Astrocyte of the hippocampus (primary cell): ENCODE results near the gene CKS1B.

Source experiments
- DNase-seq: peaks from one replicate; pipeline ENCODE4 v3.0.0; 2011; ENCODE audit warnings: low read depth, low spot score

CKS1B gene

DNA sequence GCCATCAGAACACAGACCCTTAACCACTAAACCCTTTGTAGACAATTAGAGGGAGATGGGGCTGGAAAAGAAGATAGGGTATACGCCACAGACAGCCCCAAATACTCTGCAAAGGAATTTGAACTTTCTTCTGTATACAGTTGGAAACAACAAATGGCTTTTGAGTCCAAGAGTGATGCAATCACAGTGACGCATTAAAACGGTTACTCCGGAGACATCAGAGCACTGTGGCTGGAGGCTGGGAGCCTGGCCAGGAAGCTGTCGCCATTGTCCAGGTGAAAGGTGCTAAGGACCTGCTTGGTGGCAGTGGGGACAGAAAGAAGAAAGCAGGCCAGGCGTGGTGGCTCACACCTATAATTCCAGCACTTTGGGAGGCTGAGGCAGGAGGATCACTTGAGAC lies 12.8 kb downstream of the CKS1B start:
- DNase-seq = no peak

DNA sequence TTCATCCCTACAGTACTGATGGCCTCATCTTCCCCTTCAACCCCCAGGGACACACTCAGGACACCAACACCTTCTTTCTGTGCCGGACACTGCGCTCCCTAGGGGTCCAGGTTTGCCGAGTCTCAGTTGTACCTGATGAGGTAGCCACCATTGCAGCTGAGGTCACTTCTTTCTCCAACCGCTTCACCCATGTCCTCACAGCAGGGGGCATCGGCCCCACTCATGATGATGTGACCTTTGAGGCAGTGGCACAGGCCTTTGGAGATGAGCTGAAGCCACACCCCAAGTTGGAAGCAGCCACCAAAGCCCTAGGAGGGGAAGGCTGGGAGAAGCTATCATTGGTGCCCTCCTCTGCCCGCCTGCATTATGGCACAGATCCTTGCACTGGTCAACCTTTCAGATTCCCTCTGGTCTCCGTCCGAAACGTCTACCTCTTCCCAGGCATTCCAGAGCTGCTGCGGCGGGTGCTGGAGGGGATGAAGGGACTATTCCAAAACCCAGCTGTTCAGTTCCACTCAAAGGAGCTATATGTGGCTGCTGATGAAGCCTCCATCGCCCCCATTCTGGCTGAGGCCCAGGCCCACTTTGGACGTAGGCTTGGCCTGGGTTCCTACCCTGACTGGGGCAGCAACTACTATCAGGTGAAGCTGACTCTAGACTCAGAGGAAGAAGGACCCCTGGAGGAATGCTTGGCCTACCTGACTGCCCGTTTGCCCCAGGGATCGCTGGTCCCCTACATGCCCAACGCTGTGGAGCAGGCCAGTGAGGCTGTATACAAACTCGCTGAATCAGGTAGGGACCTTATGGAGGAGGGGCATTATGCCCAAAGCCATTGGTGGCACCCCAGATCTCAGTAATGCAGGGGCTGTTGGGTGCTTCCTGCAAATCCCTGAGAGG lies 13.8 kb downstream of the CKS1B start:
- DNase-seq = no peak

DNA sequence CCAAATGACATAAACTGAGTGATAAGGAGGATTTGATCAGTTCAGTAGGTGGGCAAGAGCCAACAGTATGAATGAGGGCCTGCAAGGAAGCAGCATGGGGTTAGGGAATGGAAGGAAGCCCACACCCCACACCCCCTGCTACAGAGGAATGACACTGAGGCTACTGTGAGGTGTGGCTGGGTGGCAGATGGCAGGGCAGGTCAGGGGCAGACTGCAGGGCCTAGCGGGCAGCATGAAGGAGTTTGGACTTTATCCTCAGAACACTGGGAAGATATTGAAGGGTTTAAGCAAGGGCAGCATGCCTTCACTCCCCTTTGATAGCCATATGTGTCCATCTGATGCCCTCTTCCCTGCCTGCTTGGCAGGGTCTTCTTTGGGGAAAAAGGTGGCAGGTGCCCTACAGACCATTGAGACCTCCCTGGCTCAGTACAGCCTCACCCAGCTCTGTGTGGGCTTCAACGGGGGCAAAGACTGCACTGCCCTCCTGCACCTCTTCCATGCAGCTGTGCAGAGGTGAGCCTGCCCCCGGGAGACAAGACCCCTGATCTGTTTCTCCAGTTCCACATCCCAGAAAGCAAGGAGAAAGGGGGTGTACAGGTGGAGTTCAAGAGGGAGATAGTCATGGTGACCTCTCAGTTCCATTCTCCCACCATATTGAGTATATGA lies 14.8 kb downstream of the CKS1B start:
- no peak for DNase-seq

DNA sequence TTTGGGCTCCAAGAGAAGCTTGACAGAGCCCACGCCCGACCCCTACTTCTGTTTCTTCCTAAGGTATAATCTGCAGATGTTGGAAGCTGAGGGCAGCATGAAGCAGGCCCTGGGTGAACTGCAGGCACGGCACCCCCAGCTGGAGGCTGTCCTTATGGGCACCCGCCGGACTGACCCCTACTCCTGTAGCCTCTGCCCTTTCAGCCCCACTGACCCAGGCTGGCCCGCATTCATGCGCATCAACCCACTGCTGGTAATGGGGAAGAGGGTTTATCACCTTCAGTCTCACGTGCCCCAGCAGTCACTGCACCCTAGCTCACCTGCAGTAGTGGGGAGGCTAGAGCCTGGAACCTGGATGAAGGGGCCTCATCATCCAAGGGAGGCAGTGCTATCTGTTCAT lies 15.8 kb downstream of the CKS1B start:
- no peak for DNase-seq

DNA sequence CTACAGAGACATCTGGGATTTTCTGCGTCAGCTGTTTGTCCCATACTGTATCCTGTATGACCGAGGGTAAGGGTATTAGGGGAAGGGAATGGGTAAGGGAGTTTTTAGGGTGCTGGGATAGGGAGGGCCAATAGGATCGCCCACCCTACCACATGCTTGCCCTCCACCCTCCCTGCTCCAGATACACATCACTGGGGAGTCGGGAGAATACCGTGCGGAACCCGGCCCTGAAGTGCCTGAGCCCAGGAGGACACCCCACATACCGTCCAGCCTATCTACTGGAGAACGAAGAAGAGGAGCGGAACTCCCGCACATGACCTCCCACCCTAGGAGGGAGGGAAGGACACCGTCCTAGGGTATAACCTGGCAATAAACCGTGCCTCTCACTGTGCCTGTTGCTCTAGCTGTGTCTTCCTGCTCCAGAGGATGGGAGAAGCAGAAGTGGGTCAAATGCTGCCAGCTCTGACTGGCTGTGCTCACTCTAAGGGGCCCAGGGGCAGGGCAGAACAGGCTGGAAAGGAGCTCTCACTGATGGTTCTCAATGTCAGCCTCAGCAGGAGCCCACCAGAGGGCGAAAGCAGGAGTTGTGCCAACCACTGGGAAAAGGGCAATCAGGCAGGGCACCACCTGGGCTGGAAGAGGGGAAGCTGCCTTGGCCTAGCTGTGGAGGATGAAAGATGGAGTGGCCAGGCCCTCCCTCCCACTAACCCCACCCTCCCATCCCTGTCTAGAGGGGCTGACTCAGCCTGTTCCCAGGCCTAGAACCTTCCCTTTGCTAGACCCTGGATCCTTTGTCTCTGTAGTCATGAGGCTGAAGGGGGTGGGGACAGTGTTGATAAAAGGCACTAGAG lies 18.5 kb downstream of the CKS1B start:
- peak; percentile 62 for DNase-seq

DNA sequence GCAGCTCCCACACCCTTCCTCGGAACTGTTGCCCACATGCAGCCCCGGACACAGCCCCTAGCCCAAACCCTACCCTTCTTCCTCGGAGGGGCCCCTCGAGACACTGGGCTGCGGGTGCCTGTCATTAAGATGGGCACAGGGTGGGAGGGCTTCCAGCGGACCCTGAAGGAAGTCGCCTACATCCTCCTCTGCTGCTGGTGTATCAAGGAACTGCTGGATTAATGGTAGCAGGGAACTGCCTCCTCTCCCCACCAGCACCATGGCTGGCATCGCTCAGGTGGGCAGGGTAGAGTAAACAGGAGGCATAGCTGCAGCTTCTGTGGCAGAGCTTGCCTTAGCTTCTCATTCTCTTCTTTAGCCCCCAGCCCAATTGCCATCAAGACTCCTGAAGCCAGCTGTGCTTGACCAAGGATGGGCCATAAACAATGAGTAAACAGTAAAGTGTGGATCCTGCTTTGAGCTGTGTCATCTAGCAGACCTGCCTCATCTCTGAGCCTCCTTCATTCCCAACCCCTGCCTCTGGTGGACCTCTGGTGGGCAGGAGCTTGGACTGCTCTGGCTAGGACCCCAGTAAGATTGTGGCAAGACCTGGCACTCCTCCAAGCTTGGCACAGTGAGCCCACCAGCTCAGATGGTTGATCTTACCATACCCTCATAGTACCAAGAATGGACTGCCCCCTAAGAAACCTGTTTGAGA lies 19.2 kb downstream of the CKS1B start, which contains the start of gene LENEP:
LENEP (plus strand) TSS at position 15 of the 697 bp plus-strand sequence; CDS start at position 37, 22 bp downstream.
- DNase-seq = no peak

DNA sequence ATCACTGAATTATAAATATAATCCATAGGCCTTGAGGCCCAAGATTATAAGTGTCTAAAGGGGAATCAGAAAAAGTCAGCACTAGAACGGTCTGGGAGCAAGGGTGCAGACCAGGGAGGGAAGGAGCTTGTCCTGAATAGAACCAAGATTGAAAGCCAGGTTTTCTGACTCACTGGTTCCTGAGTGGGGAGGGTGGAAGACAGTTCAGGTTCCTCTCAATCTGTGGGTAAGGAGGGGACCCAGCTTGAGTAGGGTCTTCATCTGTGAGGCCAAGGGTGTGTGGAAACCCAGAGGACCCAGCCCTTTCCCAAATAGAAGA lies 19.7 kb downstream of the CKS1B start:
- no peak for DNase-seq

DNA sequence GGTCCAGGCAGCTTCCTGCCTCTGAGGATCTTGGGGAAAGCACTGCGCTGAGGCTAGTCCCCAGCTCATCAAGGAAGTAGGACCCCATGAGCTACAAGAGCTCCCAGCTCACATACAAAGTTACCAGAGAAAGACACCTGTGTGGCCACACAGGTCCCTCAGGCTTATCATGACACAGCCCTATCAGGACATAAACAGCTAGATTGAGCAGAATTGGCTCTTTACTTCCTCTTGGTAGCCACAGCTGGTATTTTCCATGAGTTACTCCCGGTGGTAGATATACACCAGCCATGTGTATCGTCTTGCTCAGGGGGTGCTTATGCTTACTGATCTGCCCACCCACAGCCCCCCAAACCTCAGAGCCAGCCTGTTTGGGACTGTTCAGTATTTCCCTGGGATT lies 20.1 kb downstream of the CKS1B start:
- no peak for DNase-seq

DNA sequence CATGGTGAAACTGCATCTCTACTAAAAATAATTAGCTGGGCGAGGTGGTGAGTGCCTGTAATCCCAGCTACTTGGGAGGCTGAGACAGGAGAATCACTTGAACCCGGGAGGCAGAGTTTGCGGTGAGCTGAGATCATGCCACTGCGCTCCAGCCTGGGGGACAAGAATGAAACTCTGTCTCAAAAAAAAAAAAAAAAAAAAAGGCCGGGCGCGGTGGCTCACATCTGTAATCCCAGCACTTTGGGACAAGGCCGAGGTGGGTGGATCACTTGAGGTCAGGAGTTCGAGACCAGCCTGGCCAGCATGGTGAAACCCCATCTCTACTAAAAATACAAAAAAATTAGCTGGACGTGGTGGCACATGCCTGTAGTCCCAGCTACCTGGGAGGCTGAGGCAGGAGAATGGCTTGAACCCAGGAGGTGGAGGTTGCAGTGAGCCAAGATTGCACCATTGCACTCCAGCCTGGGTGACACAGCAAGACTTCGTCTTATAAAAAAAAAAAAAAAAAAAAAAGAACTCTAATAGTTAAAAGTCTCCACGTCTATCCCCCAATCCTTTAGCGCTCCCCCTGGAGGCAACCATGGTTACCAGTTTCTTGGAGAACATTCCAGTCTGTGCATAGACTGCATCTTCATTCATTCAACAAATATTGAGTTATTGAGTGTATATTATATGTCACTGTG lies 21.0 kb downstream of the CKS1B start:
- peak; percentile 78 for DNase-seq

DNA sequence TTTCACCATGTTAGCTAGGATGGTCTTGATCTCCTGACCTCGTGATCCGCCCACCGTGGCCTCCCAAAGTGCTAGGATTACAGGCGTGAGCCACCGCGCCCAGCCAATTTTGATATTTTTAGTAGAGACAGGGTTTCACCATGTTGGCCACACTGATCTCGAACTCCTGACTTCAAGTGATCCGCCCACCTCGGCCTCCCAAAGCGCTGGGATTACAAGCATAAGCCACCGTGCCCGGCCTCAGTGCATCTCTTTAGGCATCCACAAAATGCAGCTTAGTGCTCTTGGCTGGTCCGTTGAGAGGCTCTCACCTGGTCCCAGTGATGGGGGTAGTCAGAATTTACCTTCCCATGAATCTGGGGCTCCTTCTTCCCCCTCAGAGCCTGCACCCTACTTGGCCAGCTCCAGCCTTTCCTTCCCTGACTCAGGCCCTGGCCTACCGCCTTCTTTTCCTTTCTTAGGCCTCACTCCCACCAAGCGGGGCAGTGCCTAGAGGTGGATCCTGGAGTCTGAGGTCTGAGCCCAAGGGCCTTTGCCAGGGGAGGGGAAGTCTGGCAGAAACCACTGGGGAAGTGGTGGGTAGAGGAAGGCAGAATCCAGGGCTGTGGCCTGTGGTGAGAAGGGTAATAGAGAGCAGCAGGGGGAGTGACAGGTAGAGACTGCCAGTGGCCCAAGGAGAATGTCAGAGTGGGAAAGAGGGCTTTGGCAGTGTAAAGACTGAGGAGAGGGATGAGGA lies 22.7 kb downstream of the CKS1B start:
- DNase-seq = no peak

DNA sequence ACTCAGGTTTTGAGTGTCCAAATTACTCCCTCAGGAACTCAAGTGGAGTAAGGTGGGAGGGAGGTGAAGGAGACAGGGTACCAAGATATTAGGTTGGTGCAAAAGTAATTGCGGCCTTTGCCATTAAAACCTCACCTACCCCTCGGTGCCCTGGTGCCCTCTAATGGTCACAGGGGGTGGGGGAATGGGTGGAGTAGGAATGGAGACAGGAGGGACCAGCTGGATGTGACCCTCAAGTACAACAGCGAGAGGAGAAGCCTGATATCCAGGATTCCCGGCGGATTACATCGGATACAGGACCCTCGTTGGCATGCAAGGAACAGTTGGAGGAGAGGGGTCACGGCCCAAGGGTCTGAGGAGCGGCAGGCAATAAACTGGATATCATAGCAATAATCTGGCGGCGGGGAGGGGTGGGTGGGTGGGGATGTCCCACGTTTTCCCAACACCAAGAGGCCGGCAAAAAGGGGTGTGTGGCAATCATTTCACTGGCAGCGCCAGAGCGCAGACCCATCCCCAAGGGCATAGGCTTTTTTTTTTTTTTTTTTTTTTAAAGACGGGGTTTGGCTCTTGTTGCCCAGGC lies 23.8 kb downstream of the CKS1B start:
- no peak for DNase-seq

DNA sequence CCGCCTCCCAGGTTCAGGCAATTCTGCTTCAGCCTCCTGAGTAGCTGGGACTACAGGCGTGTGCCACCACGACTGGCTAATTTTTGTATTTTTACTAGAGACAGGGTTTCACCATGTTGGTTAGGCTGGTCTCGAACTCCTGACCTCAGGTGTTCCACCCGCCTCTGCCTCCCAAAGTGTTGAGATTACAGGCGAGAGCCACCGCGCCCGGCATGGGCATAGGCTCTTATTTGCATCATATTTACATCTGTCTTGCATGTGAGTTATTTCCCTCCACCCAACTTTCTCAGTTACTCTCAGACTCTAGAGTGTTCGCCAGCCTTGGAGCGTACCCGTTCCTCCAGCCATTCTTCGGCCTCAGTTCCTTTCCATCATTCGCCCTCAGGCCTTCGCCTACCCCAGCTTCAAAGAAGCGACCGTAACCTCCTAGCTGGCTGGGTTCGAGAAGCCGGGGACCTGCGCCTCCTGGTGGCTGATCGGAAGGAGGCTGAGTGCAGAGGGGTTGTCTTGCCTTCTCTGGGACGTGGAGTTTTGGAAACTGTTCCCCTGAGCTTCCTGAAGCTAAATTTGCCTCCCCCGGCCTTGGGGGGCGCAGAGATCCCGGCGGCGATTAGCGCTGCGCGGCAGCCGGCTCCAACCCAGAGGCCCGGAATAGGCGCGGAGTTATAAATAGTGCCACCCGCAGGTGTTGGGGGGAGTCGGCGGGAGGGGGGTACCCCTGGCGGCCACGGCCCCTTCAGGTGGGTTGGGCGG lies 24.5 kb downstream of the CKS1B start:
- DNase-seq = peak; percentile 85

DNA sequence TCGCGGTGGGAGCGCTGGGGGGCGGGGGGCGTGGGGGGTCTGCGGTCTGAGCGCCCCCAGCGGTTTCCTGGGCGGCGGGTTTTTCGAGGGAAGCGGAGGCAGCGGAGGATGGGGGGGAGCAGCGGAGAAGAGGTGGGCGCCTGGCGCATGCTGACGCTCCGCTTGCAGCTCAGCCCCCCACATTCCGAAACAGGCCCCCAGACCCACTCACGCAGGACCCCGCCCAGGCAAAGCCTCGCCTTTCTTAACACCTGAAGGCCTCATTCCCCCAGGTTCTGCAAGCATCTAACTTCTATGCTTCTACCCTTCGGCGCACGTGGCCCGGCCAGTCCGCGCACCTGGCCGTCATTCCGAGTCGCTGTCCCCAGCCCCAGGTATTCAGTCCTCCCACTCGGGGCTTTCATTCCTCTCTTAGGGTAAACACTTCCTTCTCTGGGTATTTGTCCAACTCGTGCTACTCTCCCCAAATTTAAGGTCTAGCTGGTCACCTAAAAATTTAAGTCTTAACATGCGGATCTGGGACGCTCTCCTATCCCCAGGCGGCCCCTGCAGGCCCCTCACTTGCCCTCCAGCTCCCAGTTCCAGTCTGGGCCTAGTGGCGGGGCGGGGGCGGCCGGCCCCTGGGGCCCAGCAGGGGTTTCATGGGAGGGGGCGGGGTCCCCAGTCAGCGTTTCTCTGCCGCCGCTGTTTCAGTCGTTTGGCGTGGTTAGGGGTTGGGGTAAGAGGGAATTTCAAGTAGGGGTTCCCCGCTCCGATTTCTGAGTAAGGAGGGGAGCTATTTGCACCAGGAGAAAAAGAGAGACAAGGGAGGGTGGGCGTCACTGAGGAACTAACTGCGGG lies 25.3 kb downstream of the CKS1B start:
- DNase-seq = peak; percentile 42

DNA sequence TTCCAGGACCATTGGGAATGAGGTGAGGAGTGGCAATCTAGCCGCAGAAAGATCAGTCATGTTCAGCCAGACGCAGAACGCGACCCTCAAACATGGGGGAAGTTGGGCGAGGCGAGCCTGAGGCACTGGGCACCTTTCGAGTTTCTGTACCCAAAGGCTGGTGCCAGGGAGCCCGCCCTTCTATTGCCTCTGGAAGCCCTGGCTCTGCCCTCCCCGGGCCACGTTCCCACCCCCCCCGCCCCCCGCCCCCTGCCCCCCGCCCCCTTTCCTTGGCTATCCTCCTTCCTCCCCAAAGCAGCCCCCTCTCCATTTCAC lies 25.9 kb downstream of the CKS1B start:
- DNase-seq = no peak

DNA sequence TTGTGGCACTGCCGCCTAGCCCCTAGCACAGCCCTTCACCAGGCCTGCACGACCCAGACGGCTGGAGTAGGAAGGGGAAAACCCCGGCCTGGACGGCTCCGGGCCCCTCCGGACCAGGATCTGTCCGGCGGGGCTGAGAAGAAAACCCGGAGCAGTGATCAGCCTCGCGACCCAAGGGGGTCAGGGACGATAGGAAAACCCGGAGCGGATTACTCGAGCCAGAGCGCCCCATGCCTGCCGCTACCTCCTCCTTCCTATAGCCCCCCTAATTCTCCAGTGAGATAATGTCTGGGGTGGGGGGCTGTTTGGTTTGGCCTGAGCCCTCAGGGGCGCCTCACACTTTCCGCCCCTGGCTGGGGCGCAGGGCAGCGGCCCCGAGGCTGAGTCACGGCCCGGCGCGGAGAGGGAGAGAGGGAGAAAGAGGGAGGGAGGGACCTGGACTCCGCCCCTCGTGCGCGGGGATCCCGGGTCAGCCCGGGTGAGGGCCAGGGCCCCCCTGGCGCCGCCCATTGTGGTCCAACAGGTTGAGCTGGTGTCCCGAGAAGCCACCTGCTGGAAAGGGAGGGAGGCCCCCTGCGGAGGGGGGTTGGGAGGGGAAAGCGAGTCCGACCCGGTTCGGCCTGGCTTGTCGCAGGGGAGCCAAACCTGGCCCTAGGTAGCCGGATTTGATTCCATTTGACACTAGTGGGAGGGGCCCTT lies 26.4 kb downstream of the CKS1B start:
- peak; percentile 94 for DNase-seq

DNA sequence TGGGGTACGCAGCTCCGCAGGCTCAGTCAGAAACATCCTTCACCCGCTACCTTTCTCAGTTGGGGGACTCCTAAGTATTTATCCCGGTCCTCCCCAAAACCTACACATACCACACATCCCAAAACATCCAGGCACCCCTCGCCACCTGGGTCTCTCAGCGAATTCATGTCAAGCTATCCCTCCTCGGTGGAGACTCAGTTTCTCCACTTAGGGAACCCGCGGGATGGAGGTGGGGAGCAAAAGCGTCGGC lies 26.9 kb downstream of the CKS1B start:
- no peak for DNase-seq

DNA sequence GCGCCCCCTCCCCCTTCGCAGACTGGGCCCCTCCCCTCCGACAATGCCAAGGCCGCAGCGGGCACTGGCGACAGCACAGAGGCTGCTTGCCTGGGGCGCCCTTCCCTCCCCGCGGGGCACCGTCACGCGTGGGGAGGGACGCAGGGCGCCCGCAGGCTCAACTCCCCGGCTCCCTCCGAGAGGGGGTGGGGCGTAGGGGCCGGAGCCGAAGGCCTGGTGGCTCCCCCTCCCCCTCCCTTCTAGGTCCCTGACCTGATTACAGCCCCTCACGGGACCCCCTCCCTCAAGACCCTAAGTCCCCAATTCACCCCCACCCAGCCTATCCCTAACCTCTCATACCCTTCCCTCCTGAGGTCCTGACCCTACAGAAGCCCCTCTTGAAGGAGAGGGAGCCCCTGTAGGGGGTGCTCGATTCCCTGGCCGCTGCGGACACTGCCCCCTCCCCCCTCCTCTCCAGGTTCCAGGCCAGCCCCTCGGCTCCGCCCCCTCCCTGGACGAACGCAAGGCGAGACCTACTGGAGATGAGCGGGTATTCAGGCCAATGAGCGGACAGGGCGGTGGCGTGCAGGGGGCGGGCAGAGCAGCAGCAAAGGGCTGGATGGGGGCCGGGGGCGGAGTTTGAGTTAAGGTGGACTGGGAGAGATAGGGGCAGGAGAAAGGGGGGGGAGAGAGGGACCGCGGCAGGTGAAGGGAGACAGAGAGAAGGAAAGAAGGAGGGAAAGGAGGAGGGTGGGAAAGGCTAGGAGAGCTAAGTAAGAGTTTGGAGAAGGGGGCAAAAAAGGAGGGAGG lies 27.4 kb downstream of the CKS1B start:
- DNase-seq = peak; percentile 100
